IMR-90 (cell line): ENCODE results near the gene GAL3ST2. TPM values are rescaled to one million over a fixed set of nuclear protein-coding genes. Genes with fewer than 3 reads are reported as not detected.

Source experiments
- ATAC-seq: fragments of 200-7000 bp; cut with Tn5 transposase; 2 replicates; pipeline ENCODE4 v1.9.1; 2020; ENCODE audit warnings: low read depth, mild to moderate bottlenecking, moderate library complexity
- BruUV-seq: library from RNA; stranded (reverse); fragments of 400-500 nt; replicated peaks from 2 replicates; lab custom pipeline; 2021; lab: Mats Ljungman, UMichigan
- CTCF ChIA-PET: fragments of 300-600 bp; formaldehyde crosslinking; extraction: SDS; loops from one replicate; lab custom pipeline; 2021; ENCODE audit warnings: antibody characterized with exemption; lab: Yijun Ruan, JAX
- POLR2A ChIA-PET: fragments of 300-600 bp; sonication (Branson Sonifier 250); formaldehyde crosslinking; loops from one replicate; lab custom pipeline; 2022; ENCODE audit warnings: antibody characterized with exemption; ENCODE audit not compliant: unreplicated experiment; lab: Charles Lee
- DNase-seq: peaks from one replicate; pipeline ENCODE4 v3.0.0; 2013
- H2AFZ ChIP-seq: replicated peaks from 2 replicates; pipeline ENCODE3; 2013; ENCODE audit warnings: low read length, mild to moderate bottlenecking; ENCODE audit not compliant: poor library complexity
- H2AK5ac ChIP-seq: 2 replicates; pipeline ENCODE4 v1.6.1; 2013; ENCODE audit warnings: low read depth, low read length, inconsistent platforms
- H2AK9ac ChIP-seq: replicated peaks from 2 replicates; pipeline ENCODE3; 2013; ENCODE audit warnings: mild to moderate bottlenecking, low read depth, low read length, moderate library complexity; ENCODE audit not compliant: poor library complexity
- H2BK120ac ChIP-seq: 2 replicates; pipeline ENCODE4 v1.6.1; 2013; ENCODE audit warnings: low read depth, low read length, inconsistent platforms
- H2BK15ac ChIP-seq: 3 replicates; pipeline ENCODE4 v1.6.1; 2013; ENCODE audit warnings: low read depth, low read length, inconsistent platforms
- H2BK20ac ChIP-seq: 2 replicates; pipeline ENCODE4 v1.6.1; 2013; ENCODE audit warnings: low read depth, mild to moderate bottlenecking, inconsistent platforms, low read length, moderate library complexity
- H2BK5ac ChIP-seq: 2 replicates; pipeline ENCODE4 v1.6.1; 2013; ENCODE audit warnings: mild to moderate bottlenecking, low read depth, low read length, inconsistent platforms; ENCODE audit not compliant: poor library complexity, severe bottlenecking
- H3K14ac ChIP-seq: replicated peaks from 2 replicates; pipeline ENCODE4 v1.6.1; 2013; ENCODE audit warnings: low read depth, low read length, inconsistent platforms
- H3K18ac ChIP-seq: 2 replicates; pipeline ENCODE4 v1.6.1; 2013; ENCODE audit warnings: low read depth, low read length, control low read depth
- H3K23ac ChIP-seq: 2 replicates; pipeline ENCODE4 v1.6.1; 2013; ENCODE audit warnings: low read depth, low read length, inconsistent platforms
- H3K27ac ChIP-seq: 2 replicates; pipeline ENCODE4 v1.5.1; 2013; ENCODE audit warnings: mild to moderate bottlenecking, control low read depth, low read length; ENCODE audit not compliant: insufficient read depth
- H3K27me3 ChIP-seq: 2 replicates; pipeline ENCODE4 v1.6.1; 2013; ENCODE audit warnings: low read length; ENCODE audit not compliant: control insufficient read depth, insufficient read depth
- H3K36me3 ChIP-seq: 2 replicates; pipeline ENCODE4 v1.6.1; 2013; ENCODE audit warnings: low read length, mixed read lengths; ENCODE audit not compliant: control insufficient read depth, insufficient read depth
- H3K4ac ChIP-seq: 2 replicates; pipeline ENCODE4 v1.6.1; 2013; ENCODE audit warnings: low read depth, low read length, inconsistent platforms
- H3K4me1 ChIP-seq: 2 replicates; pipeline ENCODE4 v1.6.1; 2013; ENCODE audit warnings: low read length, mixed read lengths; ENCODE audit not compliant: control insufficient read depth, insufficient read depth
- H3K4me2 ChIP-seq: 2 replicates; pipeline ENCODE4 v1.6.1; 2013; ENCODE audit warnings: low read depth, mild to moderate bottlenecking, control low read depth, low read length, moderate library complexity
- H3K4me3 ChIP-seq: 2 replicates; pipeline ENCODE4 v1.5.1; 2013; ENCODE audit warnings: low read depth, mild to moderate bottlenecking, control low read depth, low read length, moderate library complexity; ENCODE audit not compliant: insufficient read depth
- H3K56ac ChIP-seq: 2 replicates; pipeline ENCODE4 v1.6.1; 2013; ENCODE audit warnings: low read length, inconsistent platforms; ENCODE audit not compliant: insufficient read depth; ENCODE audit errors: extremely low read depth
- H3K79me1 ChIP-seq, 2 experiments: 2 replicates each; pipeline ENCODE4 v1.6.1; 2013; ENCODE audit warnings: low read length in 2 of 2, inconsistent platforms in 1 of 2, low read depth in 1 of 2
- H3K9ac ChIP-seq: 2 replicates; pipeline ENCODE4 v1.6.1; 2013; ENCODE audit warnings: low read depth, low read length, control low read depth
- H3K9me1 ChIP-seq: 2 replicates; pipeline ENCODE4 v1.6.1; 2013; ENCODE audit warnings: low read length, inconsistent platforms; ENCODE audit not compliant: insufficient read depth
- H3K9me3 ChIP-seq: 2 replicates; pipeline ENCODE4 v1.6.1; 2013; ENCODE audit warnings: low read length; ENCODE audit not compliant: control insufficient read depth, insufficient read depth
- H4K20me1 ChIP-seq: 2 replicates; pipeline ENCODE4 v1.6.1; 2013; ENCODE audit warnings: low read length, inconsistent platforms; ENCODE audit not compliant: insufficient read depth
- H4K5ac ChIP-seq: 2 replicates; pipeline ENCODE4 v1.6.1; 2013; ENCODE audit warnings: mild to moderate bottlenecking, low read depth, low read length, control low read depth
- H4K8ac ChIP-seq, 2 experiments: 2 replicates each; pipeline ENCODE4 v1.6.1; 2013; ENCODE audit warnings: low read depth in 2 of 2, low read length in 2 of 2, control low read depth in 1 of 2, inconsistent platforms in 1 of 2
- H4K91ac ChIP-seq: 2 replicates; pipeline ENCODE4 v1.6.1; 2013; ENCODE audit warnings: low read depth, low read length, inconsistent platforms; ENCODE audit not compliant: insufficient read depth
- ELK1 ChIP-seq: fragments of 150-350 bp; IDR thresholded peaks from 2 replicates; pipeline ENCODE4 v1.6.1; 2016; ENCODE audit warnings: low read depth, mild to moderate bottlenecking, low read length, moderate library complexity, borderline replicate concordance
- MAFK ChIP-seq: IDR thresholded peaks from 2 replicates; pipeline ENCODE4 v1.6.1; 2012; ENCODE audit warnings: low read depth, low read length, improper control_type of control experiment
- RAD21 ChIP-seq: IDR thresholded peaks from 2 replicates; pipeline ENCODE4 v1.6.1; 2012; ENCODE audit warnings: low read length, improper control_type of control experiment
- WGBS, 2 experiments: methylation state at CpG; one replicate each; pipeline versions ENCODE4 v1.1.5 to v1.1.7; 2013; ENCODE audit warnings: missing lambda C conversion rate in 2 of 2; ENCODE audit not compliant: insufficient read length in 1 of 2; ENCODE audit errors: extremely low coverage in 2 of 2; 5-methylcytosine and 5-hydroxymethylcytosine counted together
- dilution Hi-C: fragments of 300-500 bp; cut with HindIII; formaldehyde crosslinking; loops from one replicate; pipeline ENCODE4 v1.14.3; 2018; ENCODE audit warnings: low sequenced_read_pairs; ENCODE audit not compliant: unreplicated experiment
- in situ Hi-C: fragments of 300-500 bp; cut with MboI; formaldehyde crosslinking; loops from 3 replicates; pipeline ENCODE4 v1.14.3; 2019; ENCODE audit warnings: low sequenced_read_pairs, inconsistent platforms, mixed read lengths
- intact Hi-C: fragments of 100-400 bp; cut with micrococcal nuclease; formaldehyde crosslinking; loops from 2 replicates; pipeline ENCODE4 v1.10.0; 2022
- polyA plus RNA-seq, 3 experiments: library from polyadenylated mRNA; depleted of rRNA; stranded (reverse); fragments of >200 nt; gene quantifications; 2 replicates each; pipeline ENCODE4 v1.2.3, GENCODE V29; 2012; ENCODE audit warnings: low replicate concordance in 1 of 3
- total RNA-seq: library from RNA; depleted of rRNA; stranded (reverse); fragments of >200 nt; gene quantifications from 2 replicates; pipeline ENCODE4 v1.2.3, GENCODE V29; 2012

Gene GAL3ST2
- total and polyA plus RNA-seq, 2 of the 4 experiments (the other 2 are of a cell fraction): 0.07 TPM; not detected in 1

- Histone ChIP-seq H4K8ac (no peak overlapping the region), H3K9me1 (no peaks in the 10 kb centered on the region), H3K4me2 (no peak overlapping the region), H3K27me3 (peaks cover 16% of the 10 kb centered on the region; the same call in 1 of the 2 replicates), H2AK5ac (no peak overlapping the region), H3K4me3 (no peak overlapping the region), H3K79me1 (no peaks in the 10 kb centered on the region), H3K9me3 (no peaks in the 10 kb centered on the region), H4K5ac (no peak overlapping the region), H3K4me1 (no peaks in the 10 kb centered on the region), H2BK5ac (no peak overlapping the region), H3K23ac (no peak overlapping the region), H2BK20ac (no peak overlapping the region), H3K27ac (no peak overlapping the region), H2AFZ (no peak overlapping the region), H3K36me3 (no peaks in the 10 kb centered on the region), H3K14ac (no peak overlapping the region), H2BK120ac (no peak overlapping the region), H2AK9ac (no peak overlapping the region), H3K56ac (no peak overlapping the region), H4K91ac (no peak overlapping the region), H3K4ac (no peak overlapping the region), H4K20me1 (no peaks in the 10 kb centered on the region; the same call in 1 of the 2 replicates), H3K9ac (no peak overlapping the region), H3K18ac (no peak overlapping the region), H2BK15ac (no peak overlapping the region)
- BruUV-seq: no TSS peak
- ChIA-PET POLR2A (no interaction called here), CTCF (no interaction called here)
- ATAC-seq (no peak), DNase-seq (no peak)
- TF ChIP-seq RAD21 (no peak), ELK1 (no peak), MAFK (no peak)
- dilution Hi-C loops: no loop called here
- in situ Hi-C loops: no loop called here
- intact Hi-C loops: no loop called here
- 73% methylated on average over 9 of the region's 25 CpGs; no CpG with 5 or more reads in 1 of the 2 experiments for WGBS, 2 experiments
Observed at GRCh38 chr2:241818229-241818942, 41.8 kb downstream of the GAL3ST2 start.
